Heart right ventricle (tissue), 16 donors: Measurements from ENCODE around the gene ZBTB7C. TPM values are rescaled to one million over a fixed set of nuclear protein-coding genes. Genes with fewer than 3 reads are reported as not detected.

ENCODE experiments used
- ATAC-seq, 8 donors: fragments of 200-7000 bp; cut with Tn5 transposase; one replicate each; pipeline ENCODE4 v1.9.1; 2020; ENCODE audit warnings: mild to moderate bottlenecking in 8 of 8, moderate library complexity in 8 of 8, moderate number of reproducible peaks in 1 of 8
- DNase-seq, 2 donors: peaks; one replicate each; pipeline ENCODE4 v3.0.0-alpha.2; 2020
- H3K27ac ChIP-seq, 10 donors: fragments of 200-600 bp; sonication (generic) in 2 of 10; one replicate each; pipeline versions ENCODE4 v1.5.0 to v1.8.0; 2020 to 2022; ENCODE audit warnings: mild to moderate bottlenecking in 3 of 10
- H3K27me3 ChIP-seq, 7 donors: fragments of 200-600 bp; one replicate each; pipeline ENCODE4 v1.8.0; 2021 to 2022; ENCODE audit warnings: mild to moderate bottlenecking in 2 of 7
- H3K36me3 ChIP-seq, 9 donors: fragments of 200-600 bp; sonication (generic) in 1 of 9; one replicate each; pipeline versions ENCODE4 v1.5.0 to v1.8.0; 2020 to 2022; ENCODE audit warnings: mild to moderate bottlenecking in 2 of 9
- H3K4me1 ChIP-seq, 9 donors: fragments of 200-600 bp; sonication (generic) in 1 of 9; one replicate each; pipeline versions ENCODE4 v1.5.0 to v1.8.0; 2020 to 2022; ENCODE audit warnings: mild to moderate bottlenecking in 4 of 9
- H3K4me3 ChIP-seq, 10 donors: fragments of 200-600 bp; sonication (generic) in 2 of 10; one replicate each; pipeline versions ENCODE4 v1.5.0 to v1.8.0; 2020 to 2022; ENCODE audit warnings: mild to moderate bottlenecking in 7 of 10, moderate library complexity in 2 of 10
- H3K9me3 ChIP-seq, 11 donors: fragments of 200-600 bp in 10 of 11; sonication (generic) in 2 of 11; one replicate each; pipeline versions ENCODE4 v1.5.0 to v1.8.0; 2013 to 2022; ENCODE audit warnings: mild to moderate bottlenecking in 2 of 11, control low read depth in 1 of 11, moderate library complexity in 1 of 11
- CTCF ChIP-seq, 9 donors: fragments of 200-600 bp; sonication (generic) in 2 of 9; IDR thresholded peaks; one replicate each; pipeline versions ENCODE4 v1.5.0 to v1.8.0; 2021 to 2022; ENCODE audit warnings: antibody characterized with exemption in 9 of 9, mild to moderate bottlenecking in 5 of 9, moderate library complexity in 1 of 9
- WGBS, 2 donors: extraction: QIAGEN DNeasy Blood & Tissue Kit; methylation state at CpG; one replicate each; pipeline ENCODE4 v1.1.7; 2013; ENCODE audit warnings: inconsistent platforms in 1 of 2; 5-methylcytosine and 5-hydroxymethylcytosine counted together
- intact Hi-C, 10 donors: fragments of 100-400 bp; cut with DNase I; formaldehyde crosslinking; loops; one replicate each; pipeline versions ENCODE4 v1.11.1 to v1.14.2; 2022
- polyA plus RNA-seq, 2 donors: library from polyadenylated mRNA; stranded (reverse); fragments of 200-250 nt; gene quantifications; one replicate each; pipeline ENCODE4 v1.2.3, GENCODE V29; 2013
- total RNA-seq, 10 donors: library from RNA; stranded (reverse); fragmentation: NEBNext Ultra II Directional in 3 of 10; extraction: Animal tissue kit (Norgen Biotek cat#: 25700) in 3 of 10; gene quantifications; one replicate each; pipeline versions ENCODE4 v1.2.1 to v1.2.4, GENCODE V29; 2021 to 2023
- donor health status: Arrhythmogenic right ventricular cardiomyopathy.
- donor health status: ischemic (EF 13 %, LVEDD 7.1; RV severe dilation, severe dysfunction).
- donor health status: healthy with polysubstance abuse.
- donor health status: DM: no; HTN: yes; CAD: no.
- donor health status: DM: no; HTN: no; CAD: no.
- donor health status: ischemic (EF 25% LVEDD 6.9; RV normal size, moderate dysfunction).
- donor health status: ischemic (EF 25% LVEDD 5.7; RV mildly dilated, moderate dysfunction).
- donor health status: healthy.
- donor health status: DM: yes; HTN: yes; CAD: no.
- donor health status: Ischemic cardiomyopathy.
- donor health status: ischemic (EF 35%, LVEDD 5.7; RV mildly dilated, moderate dysfunction).
- donor health status: nonischemic (EF 11% LVEDD 7.7; RV severe dilation, severe dysfunction).
- donor health status: DM: yes; HTN: yes; CAD: no.
- donor health status: PGD.
- donor health status: ischemic (EF 29% LVEDD 5.4; RV normal size, mild dysfunction).
- donor health status: nonischemic (EF 23%, LVEDD 6.1; RV moderate dilation, normal function).

The ZBTB7C gene
- total and polyA plus RNA-seq, 12 donors = 0.49 to 6.3 (median 1.5) TPM

GRCh38 chr18:48051945-48052840, 357.0 kb downstream of the ZBTB7C start:
- intact Hi-C loops = no loop called here
- DNase-seq (no peak), ATAC-seq (no peak)
- H3K36me3 ChIP-seq = no peaks in the 10 kb centered on the region
- 88 to 91% methylated on average over 8 of the region's 8 CpGs for WGBS, 2 donors
- H3K9me3 ChIP-seq = peaks cover 0 to 2% (median 0%) of the 10 kb centered on the region in 11 donors
- no peak for TF ChIP-seq CTCF (IDR thresholded peaks at IDR 0.05)
- H3K27me3 ChIP-seq = peaks cover 0 to 17% (median 3%) of the 10 kb centered on the region in 7 donors
- no peak overlapping the region for H3K27ac ChIP-seq
- peaks cover 0 to 6% (median 0%) of the 10 kb centered on the region in 9 donors for H3K4me1 ChIP-seq
- no peak overlapping the region for H3K4me3 ChIP-seq

- Histone ChIP-seq H3K27ac (no peak overlapping the region), H3K9me3 (peaks cover 0 to 11% (median 0%) of the 10 kb centered on the region in 11 donors), H3K4me3 (no peak overlapping the region), H3K36me3 (no peaks in the 10 kb centered on the region), H3K27me3 (peaks cover 0 to 14% (median 0%) of the 10 kb centered on the region in 7 donors), H3K4me1 (peaks cover 0 to 6% (median 0%) of the 10 kb centered on the region in 9 donors)
- intact Hi-C loops = no loop called here
- peak in 4 of 8 donors; percentile 19 to 47 (median 38) for ATAC-seq
- no peak for DNase-seq
- 84 to 87% methylated on average over 7 of the region's 7 CpGs for WGBS, 2 donors
- no peak for TF ChIP-seq CTCF (IDR thresholded peaks at IDR 0.05)
Measured at GRCh38 chr18:48050176-48050575, 359.0 kb downstream of the ZBTB7C start.

- Histone ChIP-seq H3K27ac (no peak overlapping the region), H3K36me3 (no peaks in the 10 kb centered on the region), H3K4me1 (peaks cover 0 to 6% (median 0%) of the 10 kb centered on the region in 9 donors), H3K9me3 (peaks cover 0 to 11% (median 0%) of the 10 kb centered on the region in 11 donors), H3K4me3 (no peak overlapping the region), H3K27me3 (peaks cover 0 to 12% (median 0%) of the 10 kb centered on the region in 7 donors)
- ATAC-seq (no peak), DNase-seq (no peak)
- intact Hi-C loops = loop anchor here in 1 of 10 donors (10.0 kb wide), 1 partner anchor 685 kb away; no protein-coding TSS in a partner anchor
- WGBS, 2 donors = 60 to 72% methylated on average over 5 of the region's 5 CpGs
- TF ChIP-seq CTCF (IDR thresholded peaks at IDR 0.05) = no peak
Measured at GRCh38 chr18:48049757-48050156, 359.4 kb downstream of the ZBTB7C start.

DNA sequence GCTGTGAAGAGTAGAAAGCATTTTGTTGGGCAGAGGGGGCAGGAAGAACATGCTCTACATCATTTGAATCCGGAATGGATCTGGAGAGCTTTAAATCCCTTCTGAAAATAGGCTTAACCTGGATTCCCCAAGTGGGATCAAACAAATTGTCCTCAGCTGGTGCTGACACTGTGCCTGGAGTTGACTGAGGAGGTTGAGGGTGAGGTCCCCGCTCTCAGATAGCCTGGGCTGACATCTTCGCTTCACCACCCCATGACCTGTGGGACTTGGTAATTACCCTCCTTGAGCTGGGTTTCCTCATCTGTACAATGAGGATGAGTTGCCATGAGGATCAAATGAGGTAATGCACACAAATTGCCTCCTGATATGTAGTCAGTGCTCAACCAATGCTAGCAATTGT, 360.9 kb downstream of the ZBTB7C start:
- WGBS, 2 donors = 95 to 96% methylated on average over 3 of the region's 3 CpGs
- no peaks in the 10 kb centered on the region for H3K27me3 ChIP-seq
- TF ChIP-seq CTCF (IDR thresholded peaks at IDR 0.05) = no peak
- no peak overlapping the region for H3K27ac ChIP-seq
- ATAC-seq (no peak), DNase-seq (no peak)
- intact Hi-C loops = loop anchor here in 1 of 10 donors (10.0 kb wide), 1 partner anchor 687 kb away; no protein-coding TSS in a partner anchor
- H3K4me1 ChIP-seq = no peaks in the 10 kb centered on the region
- H3K36me3 ChIP-seq = no peaks in the 10 kb centered on the region
- no peak overlapping the region for H3K4me3 ChIP-seq
- H3K9me3 ChIP-seq = peaks cover 0 to 14% (median 0%) of the 10 kb centered on the region in 11 donors
